GM18502 (cell line): ENCODE measurements around the gene ASCC3.

ENCODE experiments used
- ATAC-seq: cut with Tn5 transposase; IDR thresholded peaks from one replicate; pipeline ENCODE4 v1.9.1; 2021; ENCODE audit warnings: mild to moderate bottlenecking; ENCODE audit not compliant: unreplicated experiment, poor library complexity

ASCC3 gene

DNA sequence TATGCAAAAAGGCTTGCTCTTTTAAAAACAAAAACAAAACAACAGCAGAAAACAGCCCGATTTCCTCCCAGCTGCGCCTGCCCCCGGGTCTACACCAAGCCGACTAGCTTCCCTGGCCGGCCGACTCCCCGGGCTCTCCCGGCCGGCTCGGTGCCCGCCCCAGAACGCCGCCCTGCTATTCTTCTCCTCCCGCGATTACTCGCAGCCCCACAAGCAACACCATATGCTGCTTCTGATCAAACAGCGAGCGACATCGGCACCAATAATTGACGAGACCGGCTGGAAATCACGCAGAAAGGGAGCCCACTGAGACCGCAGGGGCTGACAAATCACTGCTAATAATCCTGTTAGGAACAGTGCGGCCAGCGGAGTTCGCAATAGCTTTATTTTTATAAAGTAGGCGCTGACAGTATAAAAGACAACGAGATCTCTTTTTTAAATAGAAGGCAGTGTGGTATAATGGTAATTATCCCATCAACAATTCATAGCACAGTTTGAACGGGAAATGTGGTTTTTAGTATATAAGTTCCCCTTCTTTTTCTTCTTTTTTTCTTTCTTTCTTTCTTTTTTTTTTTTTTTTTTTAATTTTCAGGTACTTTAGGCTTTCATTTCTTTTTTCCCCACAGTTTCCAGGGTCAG, 419.7 kb downstream of the ASCC3 start:
- no peak for ATAC-seq

DNA sequence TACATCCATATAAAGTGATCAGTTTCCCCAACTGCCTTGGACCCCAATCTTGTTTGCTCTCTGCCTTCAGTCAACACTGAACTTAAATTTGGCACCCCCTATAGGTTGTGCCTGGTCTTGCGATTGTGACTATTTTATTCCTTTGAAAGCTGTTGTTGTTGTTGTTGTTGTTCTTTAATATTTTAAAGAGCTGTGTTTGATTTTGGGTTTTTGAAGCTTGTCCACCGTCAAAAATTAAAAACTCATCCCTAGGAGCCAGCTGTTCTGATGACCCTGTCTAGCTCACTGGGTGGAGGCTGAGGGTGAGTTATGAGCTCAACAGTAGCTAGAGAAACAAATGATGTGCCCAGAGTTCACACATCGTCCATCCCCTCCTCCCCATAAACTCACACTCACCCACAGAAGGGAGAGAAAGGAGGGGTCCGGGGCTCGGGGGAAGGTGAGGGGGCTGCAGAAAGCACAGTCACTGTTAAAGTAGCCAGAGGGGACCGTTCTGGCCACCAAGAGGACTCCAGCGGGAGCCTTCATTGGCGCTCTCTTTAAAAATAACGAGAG, 420.4 kb downstream of the ASCC3 start:
- ATAC-seq, result no peak

DNA sequence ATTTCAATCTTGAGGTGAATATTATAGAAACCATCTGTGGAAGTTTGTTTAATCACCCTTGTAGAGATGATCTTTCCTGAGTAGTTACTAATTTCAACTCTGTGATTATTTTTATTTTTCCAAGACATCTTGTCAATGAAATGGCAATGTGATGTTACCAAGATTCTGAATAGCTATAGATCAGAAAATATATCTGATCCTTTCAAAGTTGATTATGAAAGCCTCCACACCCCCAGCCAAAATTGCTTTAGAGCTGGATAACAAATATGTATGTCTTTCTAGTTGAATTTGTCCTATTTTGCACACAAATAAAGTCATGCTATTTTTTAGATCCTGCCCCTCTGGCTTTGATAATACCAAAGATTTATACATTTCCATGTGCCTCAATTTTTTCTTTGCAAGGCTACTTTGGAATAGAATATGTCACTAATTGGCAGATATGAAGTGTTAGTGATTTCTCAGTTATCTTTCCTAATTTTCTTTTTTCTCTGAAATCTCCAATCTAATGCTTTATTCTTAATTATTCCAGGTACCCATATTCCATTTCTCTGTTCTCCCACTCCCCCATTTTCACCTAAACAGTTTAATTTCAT, 421.4 kb downstream of the ASCC3 start:
- ATAC-seq, result no peak

DNA sequence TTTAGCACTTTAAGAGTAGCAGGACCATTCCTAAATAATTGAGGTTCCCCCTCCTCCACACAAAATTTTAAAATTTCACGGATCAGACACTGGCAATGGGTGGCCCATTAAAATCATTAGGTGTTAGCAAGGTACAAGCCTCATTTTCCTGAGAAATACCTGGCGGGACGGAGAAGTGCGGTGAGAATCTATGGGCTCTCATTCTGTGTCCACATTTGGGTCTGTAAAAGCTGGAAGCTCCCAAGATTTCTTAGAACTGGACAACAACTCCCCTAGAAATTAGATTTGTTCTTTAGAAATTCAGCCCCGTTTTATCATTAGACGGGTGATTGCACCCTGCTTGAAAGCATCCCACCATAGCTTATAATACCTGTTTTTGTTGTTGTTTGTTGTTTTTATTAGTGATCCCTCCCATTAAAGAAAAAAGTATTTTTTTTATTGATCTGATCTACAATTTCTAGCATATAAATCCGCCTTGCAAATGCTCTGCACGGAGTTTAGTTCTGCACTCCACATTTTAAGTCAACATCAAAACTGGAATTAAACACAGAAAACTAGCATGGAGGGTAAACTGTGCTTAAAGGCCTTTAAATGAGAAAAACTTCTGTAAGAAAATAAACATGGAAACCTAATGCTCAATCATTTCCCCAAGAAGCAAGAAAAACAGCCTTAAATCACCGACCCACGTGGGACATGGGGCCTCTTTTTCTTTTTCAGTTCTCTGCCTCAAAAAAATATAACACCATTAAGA, 422.1 kb downstream of the ASCC3 start:
- no peak for ATAC-seq
